Natural killer cell (primary cell): ENCODE measurements around the gene CYP19A1. TPM values are rescaled to one million over a fixed set of nuclear protein-coding genes. Genes with fewer than 3 reads are reported as not detected.

ENCODE experiments used
- ATAC-seq, 3 donors: fragments of 150-1000 bp in 2 of 3; fragments of 200-7000 bp in 1 of 3; cut with Tn5 transposase; 1 replicate in 1 of 3; 2 replicates in 2 of 3; pipeline ENCODE4 v1.10.0; 2021; ENCODE audit warnings: mild to moderate bottlenecking in 2 of 3, moderate library complexity in 2 of 3
- DNase-seq, 2 donors: peaks; one replicate each; pipeline versions ENCODE4 v3.0.0 to v3.0.0-alpha.2; 2013 to 2021; ENCODE audit warnings: mixed read lengths in 1 of 2
- H3K27ac ChIP-seq: one replicate; pipeline ENCODE4 v1.5.1; 2013; ENCODE audit warnings: mild to moderate bottlenecking, low read length
- H3K27me3 ChIP-seq: one replicate; pipeline ENCODE4 v1.6.1; 2013; ENCODE audit warnings: low read length; ENCODE audit not compliant: control insufficient read depth, insufficient read depth
- H3K36me3 ChIP-seq: one replicate; pipeline ENCODE4 v1.6.1; 2013; ENCODE audit warnings: low read length; ENCODE audit not compliant: control insufficient read depth, insufficient read depth
- H3K4me1 ChIP-seq: one replicate; pipeline ENCODE4 v1.6.1; 2013; ENCODE audit warnings: low read length; ENCODE audit not compliant: control insufficient read depth, insufficient read depth
- H3K4me3 ChIP-seq: one replicate; pipeline ENCODE4 v1.5.1; 2013; ENCODE audit warnings: low read length
- H3K9me3 ChIP-seq: one replicate; pipeline ENCODE4 v1.6.1; 2013; ENCODE audit warnings: low read length; ENCODE audit not compliant: control insufficient read depth, insufficient read depth
- H3K27ac Mint-ChIP-seq, 2 donors: one replicate each; pipeline ENCODE4 v1.8.0; 2022; ENCODE audit warnings: mild to moderate bottlenecking in 2 of 2, mixed read lengths in 2 of 2, moderate library complexity in 1 of 2
- H3K27me3 Mint-ChIP-seq, 2 donors: one replicate each; pipeline ENCODE4 v1.8.0; 2022; ENCODE audit warnings: low read depth in 2 of 2, mixed read lengths in 2 of 2
- H3K36me3 Mint-ChIP-seq: one replicate; pipeline ENCODE4 v1.8.0; 2022; ENCODE audit warnings: mixed read lengths
- H3K4me1 Mint-ChIP-seq, 2 donors: one replicate each; pipeline ENCODE4 v1.8.0; 2022; ENCODE audit warnings: mixed read lengths in 2 of 2
- H3K4me3 Mint-ChIP-seq: one replicate; pipeline ENCODE4 v1.8.0; 2022; ENCODE audit warnings: mild to moderate bottlenecking, moderate library complexity, mixed read lengths
- H3K9me3 Mint-ChIP-seq, 2 donors: one replicate each; pipeline ENCODE4 v1.8.0; 2022; ENCODE audit warnings: mixed read lengths in 2 of 2
- CTCF ChIP-seq: fragments of 200-600 bp; IDR thresholded peaks from one replicate; pipeline ENCODE4 v1.8.0; 2022; ENCODE audit warnings: antibody characterized with exemption
- WGBS: methylation state at CpG from one replicate; pipeline ENCODE4 v1.1.7; 2013; ENCODE audit warnings: missing lambda C conversion rate; ENCODE audit not compliant: insufficient coverage; 5-methylcytosine and 5-hydroxymethylcytosine counted together
- intact Hi-C: fragments of 100-400 bp; cut with micrococcal nuclease; formaldehyde crosslinking; loops from one replicate; pipeline ENCODE4 v1.14.2; 2022
- total RNA-seq, 4 donors: library from RNA; stranded (reverse); fragments of 120-200 nt in 1 of 4; gene quantifications; one replicate each; pipeline versions ENCODE4 v1.2.3 to v1.2.4, GENCODE V29; 2013 to 2022

The CYP19A1 gene
- total RNA-seq, 3 donors from 2014 or later (not counting 1 experiment from before 2014, with no cell fraction given): not detected

GRCh38 chr15:51312166-51313073 lies 26.0 kb downstream of the CYP19A1 start:
- DNase-seq (no peak), ATAC-seq (no peak)
- no peak overlapping the region for H3K4me3 ChIP-seq
- H3K27me3 ChIP-seq: no peaks in the 10 kb centered on the region
- H3K27ac ChIP-seq: no peak overlapping the region
- H3K9me3 ChIP-seq: no peaks in the 10 kb centered on the region
- no peak for TF ChIP-seq CTCF
- no peaks in the 10 kb centered on the region for H3K9me3 Mint-ChIP-seq
- H3K36me3 Mint-ChIP-seq: no peaks in the 10 kb centered on the region
- H3K4me3 Mint-ChIP-seq: no peak overlapping the region
- 72% methylated on average over 8 of the region's 8 CpGs for WGBS
- peaks cover 4 to 17% of the 10 kb centered on the region in 2 donors for H3K27me3 Mint-ChIP-seq
- no peaks in the 10 kb centered on the region for H3K36me3 ChIP-seq
- H3K27ac Mint-ChIP-seq: no peak overlapping the region
- no peaks in the 10 kb centered on the region for H3K4me1 Mint-ChIP-seq
- intact Hi-C loops: no loop called here
- no peaks in the 10 kb centered on the region for H3K4me1 ChIP-seq

GRCh38 chr15:51311510-51311909 lies 26.9 kb downstream of the CYP19A1 start:
- no peaks in the 10 kb centered on the region for H3K36me3 ChIP-seq
- no peak overlapping the region for H3K4me3 Mint-ChIP-seq
- ATAC-seq (no peak), DNase-seq (no peak)
- TF ChIP-seq CTCF: no peak
- no peaks in the 10 kb centered on the region for H3K4me1 Mint-ChIP-seq
- peaks cover 10 to 17% of the 10 kb centered on the region in 2 donors for H3K27me3 Mint-ChIP-seq
- peaks cover 2% of the 10 kb centered on the region for H3K27me3 ChIP-seq
- H3K4me1 ChIP-seq: no peaks in the 10 kb centered on the region
- no peaks in the 10 kb centered on the region for H3K36me3 Mint-ChIP-seq
- no peaks in the 10 kb centered on the region for H3K9me3 ChIP-seq
- no peak overlapping the region for H3K27ac ChIP-seq
- H3K4me3 ChIP-seq: no peak overlapping the region
- intact Hi-C loops: no loop called here
- no peak overlapping the region for H3K27ac Mint-ChIP-seq
- no peaks in the 10 kb centered on the region for H3K9me3 Mint-ChIP-seq
- 85% methylated on average over 1 of the region's 2 CpGs for WGBS

GRCh38 chr15:51310064-51310463 lies 28.3 kb downstream of the CYP19A1 start:
- no peaks in the 10 kb centered on the region for H3K4me1 Mint-ChIP-seq
- Histone ChIP-seq H3K27ac (no peak overlapping the region), H3K27me3 (peaks cover 2% of the 10 kb centered on the region), H3K4me1 (no peaks in the 10 kb centered on the region), H3K9me3 (no peaks in the 10 kb centered on the region), H3K36me3 (no peaks in the 10 kb centered on the region), H3K4me3 (no peak overlapping the region)
- peaks cover 12 to 17% of the 10 kb centered on the region in 2 donors for H3K27me3 Mint-ChIP-seq
- H3K27ac Mint-ChIP-seq: no peak overlapping the region
- H3K36me3 Mint-ChIP-seq: no peaks in the 10 kb centered on the region
- DNase-seq: no peak
- no peak for ATAC-seq
- H3K9me3 Mint-ChIP-seq: peaks cover 0 to 2% of the 10 kb centered on the region in 2 donors
- intact Hi-C loops: no loop called here
- TF ChIP-seq CTCF: no peak
- WGBS: 90% methylated on average over 2 of the region's 2 CpGs
- no peak overlapping the region for H3K4me3 Mint-ChIP-seq
